Loucy (cell line): ENCODE results near the gene RNF41.

ENCODE experiments used
- H2AFZ ChIP-seq: fragments of 200-600 bp; sonication (generic); 2 replicates; pipeline ENCODE4 v1.6.0; 2016; ENCODE audit warnings: antibody characterized with exemption, mild to moderate bottlenecking, low read length, moderate library complexity
- H3F3A ChIP-seq: fragments of 200-600 bp; 2 replicates; pipeline ENCODE4 v1.6.0; 2016; ENCODE audit warnings: antibody characterized with exemption, low read depth, mild to moderate bottlenecking
- H3K27me3 ChIP-seq: fragments of 200-600 bp; sonication (generic); 2 replicates; pipeline ENCODE4 v1.6.1; 2014; ENCODE audit warnings: low read length, mild to moderate bottlenecking; ENCODE audit not compliant: insufficient read depth, poor library complexity, severe bottlenecking
- H3K36me3 ChIP-seq: fragments of 200-600 bp; sonication (generic); 2 replicates; pipeline ENCODE4 v1.6.1; 2016; ENCODE audit warnings: low read length; ENCODE audit not compliant: insufficient read depth
- H3K4me1 ChIP-seq: fragments of 200-600 bp; sonication (generic); 2 replicates; pipeline ENCODE4 v1.5.1; 2014; ENCODE audit warnings: low read length, mild to moderate bottlenecking; ENCODE audit not compliant: insufficient read depth, poor library complexity, severe bottlenecking
- H3K4me2 ChIP-seq: fragments of 200-600 bp; sonication (generic); 2 replicates; pipeline ENCODE4 v1.6.0; 2014; ENCODE audit warnings: antibody characterized with exemption, low read length, low read depth, mild to moderate bottlenecking; ENCODE audit not compliant: poor library complexity, severe bottlenecking
- H3K4me3 ChIP-seq: fragments of 200-600 bp; sonication (generic); 2 replicates; pipeline ENCODE4 v1.5.1; 2014; ENCODE audit warnings: low read length, mild to moderate bottlenecking, mixed read lengths; ENCODE audit not compliant: poor library complexity, severe bottlenecking
- H3K79me2 ChIP-seq: fragments of 200-600 bp; sonication (generic); 2 replicates; pipeline ENCODE4 v1.6.1; 2014; ENCODE audit warnings: low read length; ENCODE audit not compliant: insufficient read depth
- H3K9ac ChIP-seq: fragments of 200-600 bp; sonication (generic); 2 replicates; pipeline ENCODE4 v1.6.0; 2014; ENCODE audit warnings: mild to moderate bottlenecking, low read depth, low read length, moderate library complexity; ENCODE audit not compliant: poor library complexity, severe bottlenecking
- H3K9me2 ChIP-seq: fragments of 200-600 bp; sonication (generic); replicated peaks from 2 replicates; pipeline ENCODE4 v1.6.1; 2016; ENCODE audit warnings: low read depth, low read length, mixed read lengths
- H3K9me3 ChIP-seq: fragments of 200-600 bp; sonication (generic); 2 replicates; pipeline ENCODE4 v1.6.1; 2014; ENCODE audit warnings: mild to moderate bottlenecking, antibody characterized with exemption, low read length, low read depth; ENCODE audit not compliant: insufficient read depth
- H4K20me1 ChIP-seq: fragments of 200-600 bp; sonication (generic); 2 replicates; pipeline ENCODE4 v1.6.0; 2014; ENCODE audit warnings: antibody characterized with exemption, low read length, mild to moderate bottlenecking; ENCODE audit not compliant: insufficient read depth, poor library complexity, severe bottlenecking
- CTCF ChIP-seq: fragments of 200-600 bp; sonication (generic); conservative IDR thresholded peaks from 2 replicates; pipeline ENCODE4 v1.5.1; 2014; ENCODE audit warnings: mild to moderate bottlenecking, antibody characterized with exemption, low read length
- EZH2phosphoT487 ChIP-seq: fragments of 200-600 bp; IDR thresholded peaks from 2 replicates; pipeline ENCODE4 v1.6.1; 2018; ENCODE audit warnings: antibody characterized with exemption, mild to moderate bottlenecking, moderate library complexity, borderline replicate concordance

Gene RNF41

GRCh38 chr12:56221757-56222530 is at the start of gene RNF41:
RNF41 (minus strand) TSS chr12:56221922; CDS start chr12:56214047, 7,875 bp downstream.
- no peaks in the 10 kb centered on the region for H3K9me2 ChIP-seq
- no peaks in the 10 kb centered on the region for H3K27me3 ChIP-seq
- H3K9ac ChIP-seq: peak within 1 kb of the TSS; percentile 89
- no peaks in the 10 kb centered on the region for H3F3A ChIP-seq
- TF ChIP-seq EZH2phosphoT487 (no peak), CTCF (0 out of 2 replicates have a peak, but pooled peaks have one; percentile 10)
- H3K4me2 ChIP-seq: peak within 1 kb of the TSS; percentile 98
- peaks cover 25% of the 10 kb centered on the region for H3K79me2 ChIP-seq
- no peaks in the 10 kb centered on the region for H3K9me3 ChIP-seq
- H2AFZ ChIP-seq: peak within 1 kb of the TSS; percentile 78
- H3K36me3 ChIP-seq: no peaks in the 10 kb centered on the region
- peaks cover 6% of the 10 kb centered on the region for H4K20me1 ChIP-seq
- peaks cover 28% of the 10 kb centered on the region for H3K4me1 ChIP-seq
- H3K4me3 ChIP-seq: peak within 1 kb of the TSS; percentile 90

GRCh38 chr12:56271031-56271430 is 49.3 kb upstream of the RNF41 start:
- TF ChIP-seq CTCF (peak; percentile 69), EZH2phosphoT487 (no peak)
- Histone ChIP-seq H3K9ac (no peak overlapping the region), H3K27me3 (no peaks in the 10 kb centered on the region), H2AFZ (no peak overlapping the region), H3K4me3 (no peak overlapping the region), H4K20me1 (no peaks in the 10 kb centered on the region), H3F3A (no peaks in the 10 kb centered on the region), H3K36me3 (peaks cover 52% of the 10 kb centered on the region), H3K79me2 (peaks cover 19% of the 10 kb centered on the region; the same call in 1 of the 2 replicates), H3K4me2 (no peak overlapping the region), H3K9me2 (no peaks in the 10 kb centered on the region), H3K4me1 (peaks cover 19% of the 10 kb centered on the region), H3K9me3 (no peaks in the 10 kb centered on the region)

GRCh38 chr12:56267443-56268071 is 45.8 kb upstream of the RNF41 start:
- Histone ChIP-seq H3K9me3 (no peaks in the 10 kb centered on the region), H3K4me1 (peaks cover 19% of the 10 kb centered on the region), H3K27me3 (no peaks in the 10 kb centered on the region), H4K20me1 (no peaks in the 10 kb centered on the region), H3K9ac (peak overlapping the region; percentile 75), H3F3A (no peaks in the 10 kb centered on the region), H3K4me3 (peak overlapping the region; percentile 85), H3K36me3 (peaks cover 19% of the 10 kb centered on the region; the same call in 1 of the 2 replicates), H2AFZ (peak overlapping the region; percentile 91), H3K9me2 (no peaks in the 10 kb centered on the region), H3K4me2 (peak overlapping the region; percentile 68), H3K79me2 (peaks cover 19% of the 10 kb centered on the region; the same call in 1 of the 2 replicates)
- TF ChIP-seq EZH2phosphoT487 (no peak), CTCF (no peak)
